C4-2B (cell line): ENCODE results near the gene IHH.

Experiments
- H3K27ac ChIP-seq: fragments of 450-650 bp; 2 replicates; pipeline ENCODE4 v1.5.1; 2017
- CTCF ChIP-seq: fragments of 450-650 bp; conservative IDR thresholded peaks from 2 replicates; pipeline ENCODE4 v1.5.1; 2017; ENCODE audit warnings: mild to moderate bottlenecking
- ZFX ChIP-seq: fragments of 450-650 bp; IDR thresholded peaks from 2 replicates; pipeline ENCODE4 v1.6.1; 2017

IHH gene

GRCh38 chr2:219082332-219082958 is 21.7 kb upstream of the IHH start:
- TF ChIP-seq CTCF, result no peak
- no peak overlapping the region for H3K27ac ChIP-seq

- no peak overlapping the region for H3K27ac ChIP-seq
- TF ChIP-seq ZFX (no peak), CTCF (no peak)
Observed at GRCh38 chr2:219081701-219082331, 21.1 kb upstream of the IHH start.

GRCh38 chr2:219081096-219081495 is 20.4 kb upstream of the IHH start:
- no peak overlapping the region for H3K27ac ChIP-seq
- TF ChIP-seq ZFX, result no peak
- TF ChIP-seq CTCF, result no peak

- no peak for TF ChIP-seq ZFX
- TF ChIP-seq CTCF, result no peak
- H3K27ac ChIP-seq, result no peak overlapping the region
Observed at GRCh38 chr2:219079417-219079816, 18.7 kb upstream of the IHH start.

GRCh38 chr2:219078951-219079350 is 18.2 kb upstream of the IHH start:
- H3K27ac ChIP-seq, result no peak overlapping the region
- no peak for TF ChIP-seq CTCF
- TF ChIP-seq ZFX, result no peak

GRCh38 chr2:219078126-219078525 is 17.4 kb upstream of the IHH start:
- H3K27ac ChIP-seq, result no peak overlapping the region
- no peak for TF ChIP-seq ZFX
- 0 out of 2 replicates have a peak, but pooled peaks have one; percentile 19 for TF ChIP-seq CTCF

- no peak overlapping the region for H3K27ac ChIP-seq
- TF ChIP-seq ZFX, result no peak
- no peak for TF ChIP-seq CTCF
Observed at GRCh38 chr2:219076253-219076652, 15.5 kb upstream of the IHH start.
